HG03064 (cell line): Measurements from ENCODE around the gene TMEM52.

Experiments used
- ATAC-seq: cut with Tn5 transposase; IDR thresholded peaks from one replicate; pipeline ENCODE4 v1.9.1; 2021; ENCODE audit warnings: low read depth; ENCODE audit not compliant: unreplicated experiment

TMEM52 gene

DNA sequence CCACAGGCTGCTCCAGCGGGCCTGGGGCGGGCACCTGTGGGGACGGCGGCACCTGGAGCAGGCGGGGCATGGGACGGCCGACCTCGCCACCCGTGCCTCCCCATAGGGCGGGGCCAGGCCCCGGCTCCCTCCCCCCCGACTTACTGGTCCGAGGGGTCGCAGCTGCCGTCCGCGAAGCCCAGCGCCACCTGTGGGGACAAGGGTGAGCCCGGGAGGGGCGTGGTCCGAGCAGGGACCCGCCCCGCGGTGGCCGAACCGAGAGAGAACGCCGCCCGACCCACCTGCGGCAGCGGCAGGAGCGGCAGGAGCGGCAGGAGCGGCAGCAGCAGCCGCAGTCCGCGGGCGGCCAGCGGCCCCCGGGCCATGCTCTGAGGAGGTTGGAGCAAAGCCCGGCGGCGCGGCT lies at the start of gene TMEM52:
TSS of gene TMEM52 (minus strand) at position 379 of the 403 bp plus-strand sequence. CDS start at position 365, 14 bp downstream.
- peak; percentile 32 for ATAC-seq

GRCh38 chr1:1967879-1968278 lies 48.8 kb upstream of the TMEM52 start:
- ATAC-seq, result no peak

- ATAC-seq, result no peak
These were observed 48.1 kb upstream of the TMEM52 start for GRCh38 chr1:1967151-1967550.

GRCh38 chr1:1966071-1966740 lies 47.1 kb upstream of the TMEM52 start:
- ATAC-seq, result no peak

DNA sequence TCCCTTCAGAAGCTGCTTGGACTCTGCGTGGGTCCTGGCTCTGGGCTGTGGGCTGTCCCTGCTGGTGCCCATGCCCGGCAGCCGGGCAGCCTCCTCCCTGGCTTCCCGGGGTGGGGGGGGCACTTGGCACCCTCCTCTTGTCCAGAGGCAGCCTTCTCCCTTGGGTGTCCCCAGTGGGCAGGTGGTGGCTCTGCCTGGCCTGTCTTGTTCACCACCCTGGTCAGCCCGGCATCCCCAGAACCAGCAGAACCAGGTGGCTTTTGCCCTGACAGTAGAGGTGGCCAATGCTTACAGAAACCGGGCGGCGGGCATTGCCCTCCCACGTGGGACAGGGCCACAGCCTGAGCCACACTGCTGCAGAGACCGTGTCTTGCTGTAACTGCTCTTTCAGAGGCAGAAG lies 46.5 kb upstream of the TMEM52 start:
- no peak for ATAC-seq

- no peak for ATAC-seq
These were observed 45.7 kb upstream of the TMEM52 start for GRCh38 chr1:1964811-1965210.

DNA sequence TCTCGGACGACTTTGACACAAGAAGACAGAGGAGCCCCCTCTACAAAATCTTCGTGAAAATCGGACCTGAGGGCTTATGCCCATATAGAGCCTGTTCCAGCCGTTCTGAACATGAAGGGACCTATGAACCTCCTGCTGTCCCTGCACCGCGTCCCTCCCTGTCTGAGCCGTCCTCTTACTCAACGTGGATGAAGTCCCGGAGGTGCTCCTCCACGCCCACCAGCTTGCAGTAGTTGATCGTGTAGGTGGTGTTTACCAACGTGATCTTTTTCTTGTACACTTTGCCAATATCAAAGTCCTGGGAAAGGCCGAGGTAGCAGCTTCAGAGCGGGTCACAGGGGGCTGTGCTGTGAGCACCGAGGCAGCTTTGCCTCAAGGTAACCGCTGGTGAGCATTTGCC lies 44.5 kb upstream of the TMEM52 start:
- no peak for ATAC-seq

DNA sequence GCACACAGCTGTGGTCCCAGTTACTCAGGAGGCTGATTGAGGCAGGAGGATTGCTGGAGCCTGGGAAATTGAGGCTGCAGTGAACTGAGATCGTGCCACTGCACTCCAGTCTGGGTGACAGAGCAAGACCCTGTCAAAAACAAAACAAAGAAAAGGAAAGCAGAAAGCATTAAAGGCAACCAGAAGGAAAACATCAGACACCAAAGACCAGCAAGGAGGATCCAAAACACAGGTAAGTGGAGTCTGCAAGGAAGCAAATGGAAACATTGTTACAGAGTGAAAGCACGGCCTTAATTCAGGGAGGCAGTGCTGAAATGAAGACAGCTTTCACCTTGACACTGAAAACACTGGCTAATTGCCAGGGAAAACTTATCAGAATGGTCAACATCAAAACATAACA lies 43.7 kb upstream of the TMEM52 start:
- ATAC-seq, result no peak

DNA sequence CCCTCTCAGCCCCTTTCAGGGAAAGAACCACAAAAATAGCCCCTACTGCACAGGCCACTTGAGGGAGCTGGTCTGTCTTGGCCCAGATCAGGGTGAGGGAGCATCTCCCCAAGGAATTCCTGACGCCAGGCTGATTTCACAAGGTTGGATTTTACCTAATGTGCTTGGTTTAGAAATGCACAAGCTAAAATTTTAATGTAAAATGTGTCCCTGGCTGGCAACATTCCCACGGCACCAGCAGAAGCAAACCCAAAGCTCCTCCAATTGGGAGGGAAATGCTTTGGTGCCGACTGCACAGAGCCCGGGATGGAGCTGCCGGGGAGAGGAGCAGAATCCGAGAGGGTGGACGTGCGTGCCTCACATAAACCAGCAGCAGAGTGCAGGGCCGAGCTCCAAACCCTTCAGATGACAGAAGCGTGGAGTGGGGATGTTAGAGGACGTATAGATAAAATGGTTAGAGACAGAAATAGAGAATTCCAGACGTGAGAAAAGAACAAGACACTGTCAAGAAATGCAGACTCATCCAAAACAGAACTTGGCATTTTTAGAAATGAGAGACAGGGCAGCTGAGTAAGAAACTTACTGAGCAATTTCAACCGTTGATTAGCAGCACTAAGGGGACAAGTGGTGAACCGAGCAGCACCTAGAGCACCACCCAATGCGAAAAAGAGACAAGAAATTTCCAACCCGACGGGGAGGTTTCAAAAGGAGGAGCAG lies 41.6 kb upstream of the TMEM52 start:
- ATAC-seq, result no peak

DNA sequence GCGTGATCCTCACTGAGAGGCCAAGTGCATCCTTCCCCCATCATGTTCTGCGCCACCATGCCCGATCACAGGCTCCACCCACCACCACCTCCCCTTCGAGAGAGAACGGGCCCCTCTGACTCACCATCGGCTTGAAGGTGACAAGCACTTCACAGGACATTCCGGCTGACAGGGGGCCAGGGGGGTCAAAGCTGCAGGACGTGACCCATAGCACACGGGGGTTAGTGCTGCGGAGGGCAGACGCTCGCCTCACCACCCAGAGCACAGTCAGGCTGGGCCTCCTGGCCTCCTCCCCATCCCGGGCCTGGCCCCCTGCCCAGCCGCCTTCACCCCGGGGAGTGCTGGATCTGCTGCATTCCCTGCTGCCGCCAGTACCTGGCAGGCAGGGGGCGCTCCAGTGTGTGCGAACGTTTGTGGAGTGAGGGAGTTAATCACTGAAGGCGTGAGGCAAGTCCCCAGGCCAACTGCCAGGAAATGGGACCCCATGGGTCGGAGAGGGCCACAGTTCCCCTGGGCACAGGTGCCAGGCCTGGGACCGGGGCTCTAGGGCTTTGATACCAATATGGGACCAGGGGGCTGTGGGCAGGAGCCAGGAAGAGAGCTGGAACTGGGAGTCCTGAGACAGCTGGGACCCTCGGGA lies 40.9 kb upstream of the TMEM52 start:
- ATAC-seq, result no peak

DNA sequence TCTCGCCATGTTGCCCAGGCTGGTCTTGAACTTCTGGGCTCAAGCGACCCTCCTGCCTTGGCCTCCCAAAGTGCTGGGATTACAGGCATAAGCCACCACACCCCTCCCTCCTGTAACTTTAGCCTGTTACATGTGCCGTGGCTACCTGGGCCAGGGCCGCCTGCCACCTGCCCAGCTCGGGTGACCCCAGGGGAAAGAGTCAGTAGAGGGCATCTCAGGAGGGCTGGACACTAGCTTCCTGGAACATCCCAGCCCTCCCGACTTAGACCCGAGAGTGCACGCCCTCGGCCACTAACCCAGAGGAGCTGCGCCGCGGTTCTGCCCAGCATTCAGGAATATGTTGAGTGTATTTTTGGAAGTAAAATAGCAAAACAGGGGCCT lies 40.4 kb upstream of the TMEM52 start:
- no peak for ATAC-seq

GRCh38 chr1:1958071-1958541 lies 39.0 kb upstream of the TMEM52 start:
- no peak for ATAC-seq

- no peak for ATAC-seq
These were observed 38.5 kb upstream of the TMEM52 start for GRCh38 chr1:1957533-1957961.

DNA sequence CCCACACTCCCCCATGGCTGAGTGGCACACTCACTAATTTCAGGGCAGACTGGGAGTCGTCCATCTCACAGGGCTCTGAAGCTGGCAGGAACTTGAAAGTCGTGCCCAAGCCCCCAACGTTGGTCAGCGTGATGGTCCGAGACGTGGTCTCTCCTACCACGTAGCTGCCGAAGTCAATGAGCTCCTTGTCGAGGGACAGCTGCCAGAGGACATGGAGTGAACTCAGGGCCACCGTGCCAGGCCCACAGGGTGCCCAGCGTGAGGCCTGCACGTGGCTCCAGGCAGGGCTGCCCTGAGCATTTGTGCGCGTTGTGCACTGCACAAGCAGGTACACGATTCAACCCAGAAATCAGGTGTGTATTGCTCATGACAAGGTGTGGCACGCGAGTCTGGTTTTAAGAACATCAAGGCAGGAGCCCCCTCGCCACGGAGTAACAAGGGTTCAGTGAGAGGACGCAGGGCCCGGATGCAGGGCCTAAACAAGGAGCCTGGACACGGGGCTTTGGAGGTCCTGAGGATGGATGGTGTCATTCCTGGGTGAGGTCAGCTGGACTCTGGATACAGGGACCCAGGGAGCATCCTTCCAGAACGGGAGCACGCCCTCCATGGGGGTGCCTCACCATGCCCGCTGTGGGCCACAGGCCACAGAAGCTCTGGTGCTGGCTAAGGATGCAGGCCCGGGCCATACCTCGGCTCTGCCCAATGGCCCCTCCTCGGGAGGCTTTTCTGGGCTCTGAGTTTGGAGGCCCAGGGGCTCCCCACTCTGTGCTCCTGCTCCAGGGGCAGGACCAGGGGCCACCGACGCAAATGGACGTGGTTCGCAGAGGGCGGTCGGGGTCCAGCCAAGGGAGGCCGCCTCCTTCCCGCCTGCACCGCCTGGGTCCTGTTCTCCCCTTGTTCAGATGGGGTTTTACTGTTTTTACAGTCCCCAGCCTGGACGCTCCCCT lies 37.8 kb upstream of the TMEM52 start:
- no peak for ATAC-seq

DNA sequence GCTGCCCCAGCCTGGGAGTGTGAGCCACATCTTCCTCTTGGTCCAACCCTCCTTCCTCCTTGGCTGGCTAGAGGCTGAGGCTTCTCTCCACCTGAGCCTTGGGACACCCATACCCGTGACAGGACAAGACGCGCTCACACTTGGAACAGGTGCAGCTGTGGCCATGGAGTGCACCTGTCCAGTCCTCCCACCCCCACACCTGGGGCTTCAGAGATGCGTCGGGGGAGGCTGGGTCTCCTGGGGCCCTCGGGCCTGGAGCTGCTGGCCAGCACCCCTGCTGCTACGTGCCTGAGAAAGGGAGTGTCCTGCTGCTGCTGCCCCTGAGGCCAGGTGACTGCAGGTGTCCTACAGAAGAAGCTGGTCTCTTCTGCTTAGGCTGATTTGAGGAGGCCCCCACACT lies 37.0 kb upstream of the TMEM52 start:
- ATAC-seq, result no peak

- no peak for ATAC-seq
These were observed 36.6 kb upstream of the TMEM52 start for GRCh38 chr1:1955621-1956094.

DNA sequence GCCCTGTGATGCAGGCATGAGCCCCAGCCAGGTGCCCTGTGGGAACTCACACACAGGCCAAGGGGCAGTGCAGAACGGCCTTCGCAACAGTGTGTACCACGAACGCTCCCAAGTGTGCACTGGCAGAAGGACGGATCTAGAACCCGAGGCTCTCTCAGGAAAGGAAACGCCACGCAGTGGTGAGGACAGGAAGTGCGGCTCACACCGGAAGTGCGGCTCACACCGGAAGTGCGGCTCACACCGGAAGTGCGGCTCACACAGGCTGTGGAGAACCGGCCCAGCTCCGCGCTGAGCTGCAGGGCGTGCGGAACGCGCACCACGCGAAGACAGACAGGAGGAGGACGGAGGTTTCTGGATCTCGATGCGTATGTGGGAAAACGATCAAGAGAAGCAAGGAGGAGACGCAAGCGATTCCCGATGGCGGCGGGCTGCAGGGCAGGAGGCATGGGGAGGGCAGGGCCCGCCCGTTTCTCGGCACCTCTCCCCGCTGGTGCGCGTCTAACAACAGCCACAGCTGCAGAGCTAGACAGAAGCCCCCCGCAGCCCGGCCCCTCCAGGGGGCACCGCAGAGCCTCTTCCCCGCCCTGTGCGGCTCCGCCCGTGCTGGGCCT lies 35.9 kb upstream of the TMEM52 start:
- ATAC-seq, result no peak

- ATAC-seq, result no peak
These were observed 34.9 kb upstream of the TMEM52 start for GRCh38 chr1:1954015-1954414.

- ATAC-seq, result no peak
These were observed 31.9 kb upstream of the TMEM52 start for GRCh38 chr1:1950940-1951339.

GRCh38 chr1:1948783-1949182 lies 29.7 kb upstream of the TMEM52 start:
- no peak for ATAC-seq
